WERI-Rb-1 (cell line): ENCODE measurements around the gene EEIG1.
A peak's percentile ranks its signal among the peaks of the same experiment; 100 is the strongest.

Source experiments
- DNase-seq: peaks from one replicate; pipeline ENCODE4 v3.0.0-alpha.2; 2020
- H3K27ac ChIP-seq: fragments of 250-450 bp; sonication (Bioruptor Pico); 2 replicates; pipeline ENCODE4 v1.5.1; 2020; ENCODE audit warnings: mild to moderate bottlenecking, moderate library complexity
- H3K27me3 ChIP-seq: fragments of 250-450 bp; sonication (Bioruptor Pico); 2 replicates; pipeline ENCODE4 v1.5.1; 2021; ENCODE audit warnings: mild to moderate bottlenecking, low read depth, moderate library complexity; ENCODE audit not compliant: insufficient read depth, severe bottlenecking
- H3K36me3 ChIP-seq: fragments of 250-450 bp; sonication (Bioruptor Pico); 2 replicates; pipeline ENCODE4 v1.5.1; 2020; ENCODE audit warnings: mild to moderate bottlenecking, moderate library complexity
- H3K4me3 ChIP-seq: 2 replicates; pipeline ENCODE4 v1.5.1; 2011; ENCODE audit warnings: low read depth, mild to moderate bottlenecking, control low read depth, low read length
- H3K9me3 ChIP-seq: fragments of 250-450 bp; sonication (Bioruptor Pico); 2 replicates; pipeline ENCODE4 v1.5.1; 2021; ENCODE audit warnings: mild to moderate bottlenecking, moderate library complexity; ENCODE audit not compliant: severe bottlenecking
- CTCF ChIP-seq: IDR thresholded peaks from 2 replicates; pipeline ENCODE4 v1.5.1; 2011; ENCODE audit warnings: low read depth, mild to moderate bottlenecking, control low read depth, inconsistent platforms, low read length

EEIG1 gene

GRCh38 chr9:127953154-127953553 is 27.6 kb downstream of the EEIG1 start:
- no peaks in the 10 kb centered on the region for H3K27me3 ChIP-seq
- no peak for DNase-seq
- H3K4me3 ChIP-seq: no peak overlapping the region
- peaks cover 17% of the 10 kb centered on the region for H3K36me3 ChIP-seq
- no peaks in the 10 kb centered on the region for H3K9me3 ChIP-seq
- no peak for TF ChIP-seq CTCF
- no peak overlapping the region for H3K27ac ChIP-seq

GRCh38 chr9:127950513-127951289 is 30.1 kb downstream of the EEIG1 start:
- H3K36me3 ChIP-seq: peaks cover 30% of the 10 kb centered on the region
- no peak for TF ChIP-seq CTCF
- no peak for DNase-seq
- H3K27ac ChIP-seq: no peak overlapping the region
- H3K9me3 ChIP-seq: no peaks in the 10 kb centered on the region
- H3K4me3 ChIP-seq: no peak overlapping the region
- no peaks in the 10 kb centered on the region for H3K27me3 ChIP-seq

- H3K27ac ChIP-seq: no peak overlapping the region
- peaks cover 36% of the 10 kb centered on the region for H3K36me3 ChIP-seq
- H3K27me3 ChIP-seq: no peaks in the 10 kb centered on the region
- no peak for TF ChIP-seq CTCF
- no peak overlapping the region for H3K4me3 ChIP-seq
- H3K9me3 ChIP-seq: no peaks in the 10 kb centered on the region
- no peak for DNase-seq
Measured at GRCh38 chr9:127949827-127950512, 30.8 kb downstream of the EEIG1 start.

- Histone ChIP-seq H3K27ac (no peak overlapping the region), H3K36me3 (peaks cover 52% of the 10 kb centered on the region), H3K27me3 (no peaks in the 10 kb centered on the region), H3K9me3 (no peaks in the 10 kb centered on the region), H3K4me3 (no peak overlapping the region)
- no peak for DNase-seq
- no peak for TF ChIP-seq CTCF
Measured at GRCh38 chr9:127947841-127948710, 32.7 kb downstream of the EEIG1 start.

GRCh38 chr9:127946728-127947127 is 34.1 kb downstream of the EEIG1 start:
- Histone ChIP-seq H3K27ac (peak overlapping the region; percentile 33; the same call in 1 of the 2 replicates), H3K9me3 (no peaks in the 10 kb centered on the region), H3K27me3 (no peaks in the 10 kb centered on the region), H3K36me3 (peaks cover 65% of the 10 kb centered on the region), H3K4me3 (no peak overlapping the region)
- no peak for TF ChIP-seq CTCF
- no peak for DNase-seq
